ENCODE results near the gene AKAP6.
"Not testable (repeated sequence)": the region's sequence is repeated elsewhere in the genome, so short reads cannot be mapped to it uniquely, and the experiment has no call there.

Gene AKAP6

DNA sequence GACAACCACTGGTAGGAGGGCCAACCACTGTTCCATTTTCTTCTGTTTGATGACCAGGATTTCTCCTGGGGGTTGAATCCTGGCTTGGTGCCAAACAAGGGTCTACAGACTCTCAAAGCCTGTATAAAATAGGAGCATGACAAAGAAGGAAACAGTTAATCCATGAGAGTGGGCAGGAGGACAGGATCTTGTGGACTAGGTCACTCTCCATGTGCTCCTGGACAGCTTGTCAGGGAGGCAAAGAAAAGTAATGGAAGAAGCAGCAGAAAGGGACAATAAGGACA is 243.7 kb downstream of the AKAP6 start:
- no peaks in the 10 kb centered on the region for H3K36me3 ChIP-seq (ENCODE audit: control insufficient read depth, insufficient read depth, low read length, severe bottlenecking)
- no peak overlapping the region for H3K9ac ChIP-seq (ENCODE audit: low read length)
- peaks cover 8% of the 10 kb centered on the region for H3K4me1 ChIP-seq (ENCODE audit: control insufficient read depth, insufficient read depth, low read length)
- no peaks in the 10 kb centered on the region for H3K27me3 ChIP-seq (replicated peaks; ENCODE audit: control insufficient read depth, insufficient read depth, low read length)
- H3K4me3 ChIP-seq (ENCODE audit: low read length), result no peak overlapping the region
- no peak for DNase-seq (ENCODE audit: low read depth)
- H3K9me3 ChIP-seq (ENCODE audit: control insufficient read depth, low read length), result no peaks in the 10 kb centered on the region

DNA sequence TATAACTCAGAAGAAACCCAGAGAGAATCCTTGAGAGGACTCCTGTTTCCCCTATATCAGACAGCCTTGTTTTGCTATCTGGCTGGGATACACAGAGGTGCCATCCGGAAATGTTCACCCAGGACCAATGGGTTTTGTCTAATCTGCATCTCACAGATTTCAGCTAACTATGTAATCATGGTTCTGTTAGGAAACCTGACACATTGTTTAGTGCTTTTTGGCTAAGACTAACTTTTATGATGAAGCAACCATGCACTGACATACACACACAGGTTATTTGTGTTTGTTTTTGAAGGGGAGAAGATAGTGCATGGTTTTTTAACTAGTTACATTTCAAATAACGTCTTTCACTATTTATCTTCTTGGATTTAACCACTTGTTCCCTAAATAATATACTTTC is 245.2 kb downstream of the AKAP6 start:
- Histone ChIP-seq H3K4me3 (ENCODE audit: low read length) (no peak overlapping the region), H3K4me1 (ENCODE audit: control insufficient read depth, insufficient read depth, low read length) (peaks cover 5% of the 10 kb centered on the region), H3K9me3 (ENCODE audit: control insufficient read depth, low read length) (no peaks in the 10 kb centered on the region), H3K9ac (ENCODE audit: low read length) (no peak overlapping the region), H3K27me3 (replicated peaks; ENCODE audit: control insufficient read depth, insufficient read depth, low read length) (no peaks in the 10 kb centered on the region), H3K36me3 (ENCODE audit: control insufficient read depth, insufficient read depth, low read length, severe bottlenecking) (no peaks in the 10 kb centered on the region)
- DNase-seq (ENCODE audit: low read depth), result peak; percentile 23

DNA sequence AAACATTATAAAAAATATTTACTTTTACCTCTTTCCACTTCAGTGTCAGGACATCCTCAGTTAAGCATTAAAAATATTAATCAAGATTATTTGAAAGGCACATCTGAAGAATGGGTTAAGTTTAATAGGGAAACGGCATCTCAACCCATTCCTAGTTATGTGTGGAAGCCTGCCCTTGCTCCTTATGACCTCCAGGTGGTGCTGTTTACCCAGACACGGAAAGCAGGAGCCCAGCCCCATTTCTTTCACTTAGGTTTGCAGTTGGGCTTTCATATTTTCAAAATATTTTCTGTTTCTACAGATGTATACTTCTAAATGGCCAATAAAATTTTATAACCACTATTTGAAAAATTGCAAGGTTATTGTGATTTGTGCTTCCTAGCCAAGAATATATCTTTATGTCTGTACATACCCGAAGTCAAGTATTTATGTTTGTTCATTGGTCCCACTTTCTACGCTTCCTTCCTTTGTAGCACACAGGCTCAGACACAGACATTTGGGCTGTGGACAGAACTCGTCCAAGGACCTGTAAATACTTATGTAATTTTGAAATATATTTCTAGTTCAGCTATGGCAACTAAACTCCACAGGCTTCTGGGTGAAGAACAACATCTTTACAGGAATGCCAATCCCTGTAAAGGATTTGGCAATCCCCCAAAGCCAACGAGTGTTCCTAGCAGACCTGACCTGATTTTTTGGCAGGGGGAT is 247.1 kb downstream of the AKAP6 start:
- Histone ChIP-seq H3K36me3 (ENCODE audit: control insufficient read depth, insufficient read depth, low read length, severe bottlenecking) (no peaks in the 10 kb centered on the region), H3K4me3 (ENCODE audit: low read length) (peak overlapping the region; percentile 21), H3K4me1 (ENCODE audit: control insufficient read depth, insufficient read depth, low read length) (peaks cover 5% of the 10 kb centered on the region), H3K9ac (ENCODE audit: low read length) (no peak overlapping the region), H3K27me3 (replicated peaks; ENCODE audit: control insufficient read depth, insufficient read depth, low read length) (no peaks in the 10 kb centered on the region), H3K9me3 (ENCODE audit: control insufficient read depth, low read length) (no peaks in the 10 kb centered on the region)
- peak; percentile 89 for DNase-seq (ENCODE audit: low read depth)

DNA sequence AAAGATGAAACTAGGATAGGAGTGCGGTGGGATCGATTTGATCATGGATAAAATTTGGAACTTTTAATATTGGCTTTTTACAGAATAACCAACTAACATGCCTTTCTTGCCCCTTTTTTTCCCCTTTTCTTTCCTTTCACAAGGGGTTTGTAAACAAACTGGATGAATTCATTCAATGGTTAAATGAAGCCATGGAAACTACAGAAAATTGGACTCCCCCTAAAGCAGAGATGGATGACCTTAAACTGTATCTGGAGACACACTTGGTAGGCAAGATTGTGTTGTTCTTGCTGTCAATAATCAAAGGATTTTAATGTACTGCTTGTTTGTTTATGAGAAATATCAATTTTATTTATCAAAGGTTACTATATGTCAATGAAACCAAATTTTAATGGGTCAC is 247.9 kb downstream of the AKAP6 start:
- Histone ChIP-seq H3K9me3 (ENCODE audit: control insufficient read depth, low read length) (no peaks in the 10 kb centered on the region), H3K4me1 (ENCODE audit: control insufficient read depth, insufficient read depth, low read length) (peaks cover 5% of the 10 kb centered on the region), H3K27me3 (replicated peaks; ENCODE audit: control insufficient read depth, insufficient read depth, low read length) (no peaks in the 10 kb centered on the region), H3K4me3 (ENCODE audit: low read length) (no peak overlapping the region), H3K36me3 (ENCODE audit: control insufficient read depth, insufficient read depth, low read length, severe bottlenecking) (no peaks in the 10 kb centered on the region), H3K9ac (ENCODE audit: low read length) (no peak overlapping the region)
- DNase-seq (ENCODE audit: low read depth), result no peak

DNA sequence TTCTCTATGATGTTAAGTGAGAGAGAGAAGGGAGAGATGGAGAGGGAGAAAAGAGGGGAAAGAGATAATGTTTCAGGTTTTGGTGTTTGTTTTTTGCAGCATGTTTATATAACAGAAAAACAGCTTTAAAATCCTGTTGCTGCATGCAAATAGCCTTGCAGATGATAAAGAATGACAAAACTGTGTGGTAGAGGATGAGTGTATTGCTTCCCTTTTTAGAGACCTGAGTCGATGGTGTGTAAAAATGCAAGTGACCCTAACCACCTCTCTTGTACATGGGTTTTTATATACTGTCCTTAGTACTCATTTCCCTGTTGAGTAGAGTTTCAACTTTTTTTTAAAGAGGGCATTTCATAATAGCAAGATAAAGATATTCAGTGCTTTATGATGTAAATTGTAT is 249.1 kb downstream of the AKAP6 start:
- Histone ChIP-seq H3K9me3 (ENCODE audit: control insufficient read depth, low read length) (no peaks in the 10 kb centered on the region), H3K36me3 (ENCODE audit: control insufficient read depth, insufficient read depth, low read length, severe bottlenecking) (no peaks in the 10 kb centered on the region), H3K4me3 (ENCODE audit: low read length) (no peak overlapping the region), H3K4me1 (ENCODE audit: control insufficient read depth, insufficient read depth, low read length) (peaks cover 5% of the 10 kb centered on the region), H3K27me3 (replicated peaks; ENCODE audit: control insufficient read depth, insufficient read depth, low read length) (no peaks in the 10 kb centered on the region), H3K9ac (ENCODE audit: low read length) (no peak overlapping the region)
- no peak for DNase-seq (ENCODE audit: low read depth)

DNA sequence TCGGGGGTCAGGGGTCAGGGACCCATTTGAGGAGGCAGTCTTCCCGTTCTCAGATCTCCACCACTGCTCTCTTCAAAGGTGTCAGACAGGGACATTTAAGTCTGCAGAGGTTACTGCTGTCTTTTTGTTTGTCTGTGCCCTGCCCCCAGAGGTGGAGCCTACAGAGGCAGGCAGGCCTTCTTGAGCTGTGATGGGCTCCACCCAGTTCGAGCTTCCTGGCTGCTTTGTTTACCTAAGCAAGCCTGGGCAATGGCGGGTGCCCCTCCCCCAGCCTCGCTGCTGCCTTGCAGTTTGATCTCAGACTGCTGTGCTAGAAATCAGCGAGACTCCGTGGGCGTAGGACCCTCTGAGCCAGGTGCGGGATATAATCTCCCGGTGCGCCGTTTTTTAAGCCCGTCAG is 254.3 kb downstream of the AKAP6 start:
- H3K27me3 ChIP-seq (replicated peaks; ENCODE audit: control insufficient read depth, insufficient read depth, low read length), result not testable (repeated sequence)

DNA sequence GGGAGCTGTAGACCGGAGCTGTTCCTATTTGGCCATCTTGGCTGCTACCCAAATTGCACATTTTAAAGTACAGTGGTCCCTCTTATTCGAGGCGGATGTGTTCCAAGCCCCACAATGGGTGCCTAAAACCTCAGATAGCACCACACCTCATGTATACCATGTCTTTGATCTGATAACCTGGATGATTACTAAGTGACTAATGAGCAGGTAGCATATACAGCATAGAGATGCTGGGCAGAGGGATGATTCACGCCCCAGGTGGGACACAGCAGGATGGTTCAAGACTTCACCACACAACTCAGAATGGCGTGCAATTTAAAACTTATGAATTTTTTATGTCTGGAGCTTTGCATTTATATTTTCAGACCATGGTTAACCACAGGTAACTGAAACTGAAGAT is 255.0 kb downstream of the AKAP6 start:
- H3K36me3 ChIP-seq (ENCODE audit: control insufficient read depth, insufficient read depth, low read length, severe bottlenecking), result no peaks in the 10 kb centered on the region
- H3K9ac ChIP-seq (ENCODE audit: low read length), result no peak overlapping the region
- H3K27me3 ChIP-seq (replicated peaks; ENCODE audit: control insufficient read depth, insufficient read depth, low read length), result no peaks in the 10 kb centered on the region
- H3K9me3 ChIP-seq (ENCODE audit: control insufficient read depth, low read length), result no peaks in the 10 kb centered on the region
- H3K4me1 ChIP-seq (ENCODE audit: control insufficient read depth, insufficient read depth, low read length), result no peaks in the 10 kb centered on the region
- no peak for DNase-seq (ENCODE audit: low read depth)
- H3K4me3 ChIP-seq (ENCODE audit: low read length), result no peak overlapping the region

More for the DNA sequence above, 254.3 kb downstream of the AKAP6 start:
- H3K9me3 ChIP-seq (ENCODE audit: control insufficient read depth, low read length); H3K9ac ChIP-seq (ENCODE audit: low read length); DNase-seq (ENCODE audit: low read depth); H3K36me3 ChIP-seq (ENCODE audit: control insufficient read depth, insufficient read depth, low read length, severe bottlenecking); H3K4me3 ChIP-seq (ENCODE audit: low read length); H3K4me1 ChIP-seq (ENCODE audit: control insufficient read depth, insufficient read depth, low read length): not testable (repeated sequence)

DNA sequence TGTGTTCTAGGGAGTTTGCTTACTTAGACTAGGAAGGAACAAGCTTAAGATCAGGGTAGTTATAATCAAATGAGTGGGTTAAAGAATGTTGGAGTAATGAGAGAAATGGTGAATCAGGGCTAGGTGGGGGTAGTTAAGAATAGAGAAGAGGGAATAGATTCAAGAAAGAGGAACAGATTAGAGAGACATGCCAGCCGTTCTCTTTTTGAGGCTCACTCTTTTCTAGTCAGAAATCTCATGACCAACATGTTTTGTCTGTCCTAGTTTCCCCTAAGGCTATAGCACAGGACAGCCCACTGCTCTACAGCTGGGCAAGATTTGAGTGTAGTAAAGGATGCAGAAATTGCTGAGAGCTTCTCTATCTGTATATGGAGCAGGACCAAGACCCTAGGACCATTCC is 258.4 kb downstream of the AKAP6 start:
- Histone ChIP-seq H3K9me3 (ENCODE audit: control insufficient read depth, low read length) (no peaks in the 10 kb centered on the region), H3K36me3 (ENCODE audit: control insufficient read depth, insufficient read depth, low read length, severe bottlenecking) (no peaks in the 10 kb centered on the region), H3K4me3 (ENCODE audit: low read length) (no peak overlapping the region), H3K27me3 (replicated peaks; ENCODE audit: control insufficient read depth, insufficient read depth, low read length) (no peaks in the 10 kb centered on the region), H3K4me1 (ENCODE audit: control insufficient read depth, insufficient read depth, low read length) (no peaks in the 10 kb centered on the region), H3K9ac (ENCODE audit: low read length) (no peak overlapping the region)
- no peak for DNase-seq (ENCODE audit: low read depth)

DNA sequence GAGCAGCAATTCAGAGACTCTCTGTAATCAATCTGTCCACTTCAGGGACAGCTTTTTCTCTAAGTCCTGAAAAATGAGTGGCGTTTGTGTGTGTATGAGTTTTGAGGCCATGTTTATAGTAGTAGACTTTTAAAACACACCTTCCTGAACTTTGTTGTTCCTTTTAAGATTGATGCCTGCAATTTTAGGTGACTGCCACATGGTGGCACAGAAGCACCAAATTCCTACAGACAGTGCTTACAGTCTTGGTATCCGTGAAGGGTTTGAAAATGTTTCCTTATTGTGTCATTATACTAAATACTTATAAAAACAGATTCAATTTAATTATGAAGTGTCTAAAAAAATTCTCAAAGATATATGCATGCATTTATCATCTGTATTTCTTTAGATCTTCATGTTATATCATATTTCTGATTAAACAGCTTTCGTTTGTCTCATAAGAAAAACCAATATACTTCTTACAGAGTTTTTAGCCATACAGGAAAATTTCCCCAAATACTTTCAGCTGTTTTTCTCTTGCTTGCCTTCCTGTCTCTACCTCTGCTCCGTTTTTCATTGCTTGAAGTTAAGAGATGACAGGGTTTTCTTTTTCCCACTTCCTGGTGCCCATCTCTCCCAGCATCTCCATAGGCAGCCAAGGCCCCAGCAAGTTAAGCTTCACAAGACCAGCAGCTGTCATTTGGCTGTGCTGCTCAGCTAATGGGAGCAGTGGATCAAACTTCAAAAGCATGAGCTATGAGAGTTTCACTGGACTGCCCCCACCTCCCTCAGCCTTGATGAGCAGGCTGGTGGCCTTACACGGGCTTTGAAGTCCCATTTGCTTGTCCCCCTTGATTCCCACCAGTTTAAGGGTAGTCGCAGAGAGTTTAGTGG is 259.6 kb downstream of the AKAP6 start:
- peaks cover 8% of the 10 kb centered on the region for H3K4me1 ChIP-seq (ENCODE audit: control insufficient read depth, insufficient read depth, low read length)
- H3K4me3 ChIP-seq (ENCODE audit: low read length), result no peak overlapping the region
- peak; percentile 31 for DNase-seq (ENCODE audit: low read depth)
- H3K36me3 ChIP-seq (ENCODE audit: control insufficient read depth, insufficient read depth, low read length, severe bottlenecking), result no peaks in the 10 kb centered on the region
- no peaks in the 10 kb centered on the region for H3K27me3 ChIP-seq (replicated peaks; ENCODE audit: control insufficient read depth, insufficient read depth, low read length)
- H3K9me3 ChIP-seq (ENCODE audit: control insufficient read depth, low read length), result no peaks in the 10 kb centered on the region
- H3K9ac ChIP-seq (ENCODE audit: low read length), result no peak overlapping the region

DNA sequence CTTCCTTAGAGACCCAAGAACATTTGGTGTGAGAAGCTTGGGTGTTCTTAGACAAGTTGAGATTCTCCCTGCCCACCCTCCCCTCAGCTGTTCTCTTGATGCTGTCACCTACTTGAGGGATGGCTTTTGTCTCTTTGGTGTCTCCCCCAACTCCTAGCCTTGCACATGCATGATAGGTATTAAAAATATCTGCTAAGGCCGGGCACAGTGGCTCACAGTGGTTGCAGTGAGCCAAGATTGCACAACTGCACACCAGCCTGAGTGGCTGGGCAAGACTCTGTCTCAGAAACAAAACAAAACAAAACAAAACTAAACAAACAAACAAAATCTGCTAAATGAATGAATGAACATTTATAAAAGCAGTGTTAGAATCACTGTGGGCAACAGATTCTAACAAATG is 261.1 kb downstream of the AKAP6 start:
- peak; percentile 50 for DNase-seq (ENCODE audit: low read depth)
- H3K4me3 ChIP-seq (ENCODE audit: low read length), result no peak overlapping the region
- no peak overlapping the region for H3K9ac ChIP-seq (ENCODE audit: low read length)
- H3K36me3 ChIP-seq (ENCODE audit: control insufficient read depth, insufficient read depth, low read length, severe bottlenecking), result no peaks in the 10 kb centered on the region
- H3K27me3 ChIP-seq (replicated peaks; ENCODE audit: control insufficient read depth, insufficient read depth, low read length), result no peaks in the 10 kb centered on the region
- no peaks in the 10 kb centered on the region for H3K9me3 ChIP-seq (ENCODE audit: control insufficient read depth, low read length)
- peaks cover 23% of the 10 kb centered on the region for H3K4me1 ChIP-seq (ENCODE audit: control insufficient read depth, insufficient read depth, low read length)

DNA sequence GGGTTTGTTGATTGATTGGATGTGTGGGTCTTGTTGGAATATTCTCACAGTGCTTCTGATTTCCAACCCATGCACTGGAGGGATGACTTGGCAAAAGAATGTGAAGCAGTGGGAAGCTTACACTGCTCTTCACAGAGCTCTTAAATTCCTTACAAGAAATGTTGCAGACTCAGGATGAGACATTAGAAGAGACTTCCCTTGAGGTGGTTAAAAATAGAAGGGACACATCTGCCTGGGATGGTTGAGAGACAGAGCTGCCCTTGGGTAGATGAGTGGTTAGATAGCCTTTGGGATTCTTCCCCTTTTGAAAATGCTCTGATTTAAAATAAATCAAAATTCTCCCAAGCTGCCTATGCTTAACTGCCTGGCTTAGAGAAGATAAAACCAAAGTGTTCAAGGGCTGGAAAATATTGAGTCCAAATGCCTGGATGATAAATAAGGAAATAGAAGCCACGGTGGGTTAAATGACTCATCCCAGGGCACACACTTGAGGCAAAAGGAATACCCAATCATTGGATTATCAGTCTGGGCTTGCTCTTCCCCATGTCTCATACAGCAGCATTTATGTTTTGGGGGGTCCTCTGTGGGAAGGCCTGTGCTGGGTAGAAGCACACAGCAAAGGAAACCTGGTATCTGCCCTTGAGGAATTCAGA is 264.3 kb downstream of the AKAP6 start:
- H3K4me1 ChIP-seq (ENCODE audit: control insufficient read depth, insufficient read depth, low read length), result peaks cover 32% of the 10 kb centered on the region
- no peak overlapping the region for H3K4me3 ChIP-seq (ENCODE audit: low read length)
- peak; percentile 64 for DNase-seq (ENCODE audit: low read depth)
- H3K27me3 ChIP-seq (replicated peaks; ENCODE audit: control insufficient read depth, insufficient read depth, low read length), result no peaks in the 10 kb centered on the region
- no peaks in the 10 kb centered on the region for H3K36me3 ChIP-seq (ENCODE audit: control insufficient read depth, insufficient read depth, low read length, severe bottlenecking)
- no peaks in the 10 kb centered on the region for H3K9me3 ChIP-seq (ENCODE audit: control insufficient read depth, low read length)
- H3K9ac ChIP-seq (ENCODE audit: low read length), result peak overlapping the region; percentile 20

All from adipocyte (in vitro differentiated cells).